Measurements from ENCODE around the gene DIAPH1.

DIAPH1 gene

GRCh38 chr5:141524604-141525597 lies 93.9 kb downstream of the DIAPH1 start:
- peaks cover 44% of the 10 kb centered on the region for H3K79me2 ChIP-seq (ENCODE audit: control insufficient read depth, low read length)
- H3K27me3 ChIP-seq (ENCODE audit: control insufficient read depth, low read length), result no peaks in the 10 kb centered on the region
- no peaks in the 10 kb centered on the region for H4K20me1 ChIP-seq (ENCODE audit: control insufficient read depth, insufficient read depth, low read depth, low read length)
- peak overlapping the region; percentile 98 for H3K27ac ChIP-seq (ENCODE audit: low read depth, low read length)
- no peaks in the 10 kb centered on the region for H3K9me3 ChIP-seq (ENCODE audit: control insufficient read depth, insufficient read depth, low read length)
- no peaks in the 10 kb centered on the region for H3K9me2 ChIP-seq (replicated peaks; ENCODE audit: control insufficient read depth, low read length)
- H3K4me2 ChIP-seq (ENCODE audit: low read length), result peak overlapping the region; percentile 86
- H3K36me3 ChIP-seq (ENCODE audit: control insufficient read depth, low read length), result peaks cover 95% of the 10 kb centered on the region
- peaks cover 30% of the 10 kb centered on the region for H3F3A ChIP-seq (ENCODE audit: control insufficient read depth, insufficient read depth)
- peaks cover 99% of the 10 kb centered on the region for H3K4me1 ChIP-seq (ENCODE audit: control insufficient read depth, low read length)
- peak overlapping the region; percentile 58 for H3K4me3 ChIP-seq (ENCODE audit: low read length)
- TF ChIP-seq EZH2phosphoT487 (IDR thresholded peaks at IDR 0.05; ENCODE audit: borderline replicate concordance, low read length), result no peak
- peak; percentile 100 for TF ChIP-seq CTCF (IDR thresholded peaks at IDR 0.05; ENCODE audit: low read depth, low read length, poor library complexity, severe bottlenecking)

- Histone ChIP-seq H4K20me1 (ENCODE audit: control insufficient read depth, insufficient read depth, low read depth, low read length) (no peaks in the 10 kb centered on the region), H3F3A (ENCODE audit: control insufficient read depth, insufficient read depth) (peaks cover 23% of the 10 kb centered on the region), H3K79me2 (ENCODE audit: control insufficient read depth, low read length) (peaks cover 39% of the 10 kb centered on the region), H3K36me3 (ENCODE audit: control insufficient read depth, low read length) (peaks cover 98% of the 10 kb centered on the region), H3K27me3 (ENCODE audit: control insufficient read depth, low read length) (no peaks in the 10 kb centered on the region), H3K27ac (ENCODE audit: low read depth, low read length) (peak overlapping the region; percentile 98), H3K9me3 (ENCODE audit: control insufficient read depth, insufficient read depth, low read length) (no peaks in the 10 kb centered on the region), H3K4me2 (ENCODE audit: low read length) (peak overlapping the region; percentile 86), H3K4me1 (ENCODE audit: control insufficient read depth, low read length) (peaks cover 94% of the 10 kb centered on the region), H3K4me3 (ENCODE audit: low read length) (peak overlapping the region; percentile 58), H3K9me2 (replicated peaks; ENCODE audit: control insufficient read depth, low read length) (no peaks in the 10 kb centered on the region)
- TF ChIP-seq CTCF (IDR thresholded peaks at IDR 0.05; ENCODE audit: low read depth, low read length, poor library complexity, severe bottlenecking) (no peak), EZH2phosphoT487 (IDR thresholded peaks at IDR 0.05; ENCODE audit: borderline replicate concordance, low read length) (no peak)
Observed at GRCh38 chr5:141523991-141524390, 94.8 kb downstream of the DIAPH1 start.

GRCh38 chr5:141522301-141522700 lies 96.5 kb downstream of the DIAPH1 start:
- Histone ChIP-seq H3F3A (ENCODE audit: control insufficient read depth, insufficient read depth) (peaks cover 15% of the 10 kb centered on the region), H3K27ac (ENCODE audit: low read depth, low read length) (peak overlapping the region; percentile 56), H3K36me3 (ENCODE audit: control insufficient read depth, low read length) (peaks cover 93% of the 10 kb centered on the region)

More at GRCh38 chr5:141522301-141522700, 96.5 kb downstream of the DIAPH1 start:
- no peaks in the 10 kb centered on the region for H3K9me3 ChIP-seq (ENCODE audit: control insufficient read depth, insufficient read depth, low read length)
- H3K4me1 ChIP-seq (ENCODE audit: control insufficient read depth, low read length), result peaks cover 81% of the 10 kb centered on the region
- H3K4me2 ChIP-seq (ENCODE audit: low read length), result peak overlapping the region; percentile 54
- H3K79me2 ChIP-seq (ENCODE audit: control insufficient read depth, low read length), result peaks cover 22% of the 10 kb centered on the region
- H4K20me1 ChIP-seq (ENCODE audit: control insufficient read depth, insufficient read depth, low read depth, low read length), result no peaks in the 10 kb centered on the region
- H3K4me3 ChIP-seq (ENCODE audit: low read length), result peak overlapping the region; percentile 35
- no peaks in the 10 kb centered on the region for H3K9me2 ChIP-seq (replicated peaks; ENCODE audit: control insufficient read depth, low read length)
- TF ChIP-seq EZH2phosphoT487 (IDR thresholded peaks at IDR 0.05; ENCODE audit: borderline replicate concordance, low read length) (no peak), CTCF (IDR thresholded peaks at IDR 0.05; ENCODE audit: low read depth, low read length, poor library complexity, severe bottlenecking) (no peak)
- H3K27me3 ChIP-seq (ENCODE audit: control insufficient read depth, low read length), result no peaks in the 10 kb centered on the region

Data from DOHH2 (cell line).